OCI-LY7 (cell line): Measurements from ENCODE around the gene AGTR1. TPM values are rescaled to one million over a fixed set of nuclear protein-coding genes. Genes with fewer than 3 reads are reported as not detected.

Experiments used
- BruUV-seq: library from RNA; stranded (reverse); fragments of 400-500 nt; replicated peaks from 2 replicates; lab custom pipeline; 2021; lab: Mats Ljungman, UMichigan
- CTCF ChIA-PET: fragments of 300-600 bp; sonication (Branson Sonifier 250); formaldehyde crosslinking; loops from one replicate; lab custom pipeline; 2022; ENCODE audit warnings: antibody characterized with exemption; ENCODE audit not compliant: unreplicated experiment; lab: Charles Lee
- POLR2A ChIA-PET: fragments of 300-600 bp; sonication (Branson Sonifier 250); formaldehyde crosslinking; loops from one replicate; lab custom pipeline; 2022; ENCODE audit warnings: antibody characterized with exemption; lab: Charles Lee
- DNase-seq: peaks from one replicate; pipeline ENCODE4 v3.0.0-alpha.2; 2015; ENCODE audit warnings: low spot score
- H2AFZ ChIP-seq: fragments of 200-600 bp; sonication (generic), shearing (Covaris generic); 2 replicates; pipeline ENCODE4 v1.6.1; 2014; ENCODE audit warnings: mild to moderate bottlenecking, antibody characterized with exemption, low read length, moderate library complexity
- H3K27ac ChIP-seq: fragments of 200-600 bp; sonication (generic); 2 replicates; pipeline ENCODE4 v1.5.1; 2014; ENCODE audit warnings: mixed run types, low read depth, mild to moderate bottlenecking, moderate library complexity, low read length, inconsistent platforms; ENCODE audit not compliant: poor library complexity, severe bottlenecking
- H3K36me3 ChIP-seq: fragments of 200-600 bp; sonication (generic); 2 replicates; pipeline ENCODE4 v1.6.1; 2014; ENCODE audit warnings: mild to moderate bottlenecking, antibody characterized with exemption, low read length, moderate library complexity, mixed read lengths; ENCODE audit not compliant: insufficient read depth
- H3K4me1 ChIP-seq: fragments of 200-600 bp; sonication (generic); 2 replicates; pipeline ENCODE4 v1.5.1; 2014; ENCODE audit warnings: mild to moderate bottlenecking, low read length; ENCODE audit not compliant: insufficient read depth, poor library complexity, severe bottlenecking
- H3K4me2 ChIP-seq: fragments of 200-600 bp; sonication (generic); 2 replicates; pipeline ENCODE4 v1.6.1; 2014; ENCODE audit warnings: mild to moderate bottlenecking, low read length
- H3K4me3 ChIP-seq: fragments of 200-600 bp; sonication (generic); 2 replicates; pipeline ENCODE4 v1.5.1; 2014; ENCODE audit warnings: mild to moderate bottlenecking, low read depth, low read length; ENCODE audit not compliant: poor library complexity, severe bottlenecking
- H3K79me2 ChIP-seq: fragments of 200-600 bp; sonication (generic); 2 replicates; pipeline ENCODE4 v1.6.1; 2016; ENCODE audit warnings: low read depth, mild to moderate bottlenecking, low read length, moderate library complexity, mixed read lengths; ENCODE audit not compliant: insufficient read depth
- H3K9me2 ChIP-seq: fragments of 200-600 bp; sonication (generic); 2 replicates; pipeline ENCODE4 v1.6.1; 2016; ENCODE audit warnings: mild to moderate bottlenecking, low read length, mixed read lengths; ENCODE audit not compliant: insufficient read depth
- H3K9me3 ChIP-seq: fragments of 200-600 bp; sonication (generic); 2 replicates; pipeline ENCODE4 v1.6.1; 2014; ENCODE audit warnings: mild to moderate bottlenecking, mixed run types, low read length, mixed read lengths
- H4K20me1 ChIP-seq: fragments of 200-600 bp; sonication (generic); 2 replicates; pipeline ENCODE4 v1.6.1; 2014; ENCODE audit warnings: mild to moderate bottlenecking, antibody characterized with exemption, low read length, moderate library complexity, mixed read lengths; ENCODE audit not compliant: insufficient read depth
- EZH2phosphoT487 ChIP-seq: fragments of 200-600 bp; sonication (generic); IDR thresholded peaks from 2 replicates; pipeline ENCODE4 v1.6.1; 2018; ENCODE audit warnings: low read depth, borderline replicate concordance, mild to moderate bottlenecking, mixed run types, antibody characterized with exemption, low read length, moderate library complexity, mixed read lengths
- intact Hi-C: fragments of 100-400 bp; cut with micrococcal nuclease; formaldehyde crosslinking; loops from one replicate; pipeline ENCODE4 v1.10.0; 2022; ENCODE audit not compliant: unreplicated experiment
- total RNA-seq, 2 experiments: library from RNA; depleted of rRNA in 1 of 2; stranded (reverse); fragments of >200 nt in 1 of 2; shearing (Covaris generic) in 1 of 2; gene quantifications; 2 replicates each; pipeline ENCODE4 v1.2.3, GENCODE V29; 2014 to 2022
- TF ChIP-seq, protein P1 (sequence below): fragments of 200-600 bp; sonication (generic); conservative IDR thresholded peaks from 2 replicates; pipeline ENCODE4 v1.5.1; 2014; ENCODE audit warnings: mild to moderate bottlenecking, antibody characterized with exemption, low read length, moderate library complexity, mixed read lengths

Gene AGTR1
- total RNA-seq, 2 experiments from 2014 or later: not detected

DNA sequence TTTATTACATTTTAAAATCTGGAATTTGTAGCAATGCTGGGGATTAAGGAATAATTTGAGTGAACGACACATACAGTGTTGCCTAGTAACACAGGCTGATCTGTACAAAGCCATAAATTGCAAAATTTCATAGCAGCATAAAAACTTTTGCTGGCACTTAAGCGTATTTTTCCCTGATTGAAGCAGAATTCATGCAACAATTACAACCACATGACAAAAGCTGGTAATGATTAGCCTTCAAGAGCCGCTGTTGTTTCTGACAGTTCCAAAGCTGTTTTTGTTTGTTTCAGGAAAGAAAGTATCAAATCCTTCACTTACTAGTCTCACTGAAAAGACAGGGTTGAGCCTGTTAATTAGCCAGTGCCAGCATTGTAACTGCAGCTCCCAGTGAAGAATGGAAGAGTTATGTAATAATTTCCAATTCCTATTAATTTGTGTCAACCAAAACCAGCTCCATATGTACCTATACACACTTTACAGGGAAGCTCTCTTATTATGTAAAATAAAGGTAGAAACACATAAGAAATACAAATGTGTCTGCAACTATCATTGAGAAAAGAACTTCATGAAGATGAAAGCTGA, 60.7 kb downstream of the AGTR1 start:
- BruUV-seq: no TSS peak
- TF ChIP-seq, protein P1, sequence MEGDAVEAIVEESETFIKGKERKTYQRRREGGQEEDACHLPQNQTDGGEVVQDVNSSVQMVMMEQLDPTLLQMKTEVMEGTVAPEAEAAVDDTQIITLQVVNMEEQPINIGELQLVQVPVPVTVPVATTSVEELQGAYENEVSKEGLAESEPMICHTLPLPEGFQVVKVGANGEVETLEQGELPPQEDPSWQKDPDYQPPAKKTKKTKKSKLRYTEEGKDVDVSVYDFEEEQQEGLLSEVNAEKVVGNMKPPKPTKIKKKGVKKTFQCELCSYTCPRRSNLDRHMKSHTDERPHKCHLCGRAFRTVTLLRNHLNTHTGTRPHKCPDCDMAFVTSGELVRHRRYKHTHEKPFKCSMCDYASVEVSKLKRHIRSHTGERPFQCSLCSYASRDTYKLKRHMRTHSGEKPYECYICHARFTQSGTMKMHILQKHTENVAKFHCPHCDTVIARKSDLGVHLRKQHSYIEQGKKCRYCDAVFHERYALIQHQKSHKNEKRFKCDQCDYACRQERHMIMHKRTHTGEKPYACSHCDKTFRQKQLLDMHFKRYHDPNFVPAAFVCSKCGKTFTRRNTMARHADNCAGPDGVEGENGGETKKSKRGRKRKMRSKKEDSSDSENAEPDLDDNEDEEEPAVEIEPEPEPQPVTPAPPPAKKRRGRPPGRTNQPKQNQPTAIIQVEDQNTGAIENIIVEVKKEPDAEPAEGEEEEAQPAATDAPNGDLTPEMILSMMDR: no peak
- no peak for TF ChIP-seq EZH2phosphoT487
- Histone ChIP-seq H3K27ac (no peak overlapping the region), H3K9me2 (no peaks in the 10 kb centered on the region), H4K20me1 (no peaks in the 10 kb centered on the region), H3K79me2 (no peaks in the 10 kb centered on the region), H3K36me3 (no peaks in the 10 kb centered on the region), H3K4me3 (no peak overlapping the region), H3K4me1 (no peaks in the 10 kb centered on the region), H3K4me2 (no peak overlapping the region), H3K9me3 (no peaks in the 10 kb centered on the region), H2AFZ (no peak overlapping the region)
- DNase-seq: no peak
- CTCF ChIA-PET: no interaction called here
- intact Hi-C loops: no loop called here
- POLR2A ChIA-PET: interaction anchor here (1.2 kb wide), 1 partner anchor 17 kb away, joined by 4 read pairs; no protein-coding TSS in a partner anchor

DNA sequence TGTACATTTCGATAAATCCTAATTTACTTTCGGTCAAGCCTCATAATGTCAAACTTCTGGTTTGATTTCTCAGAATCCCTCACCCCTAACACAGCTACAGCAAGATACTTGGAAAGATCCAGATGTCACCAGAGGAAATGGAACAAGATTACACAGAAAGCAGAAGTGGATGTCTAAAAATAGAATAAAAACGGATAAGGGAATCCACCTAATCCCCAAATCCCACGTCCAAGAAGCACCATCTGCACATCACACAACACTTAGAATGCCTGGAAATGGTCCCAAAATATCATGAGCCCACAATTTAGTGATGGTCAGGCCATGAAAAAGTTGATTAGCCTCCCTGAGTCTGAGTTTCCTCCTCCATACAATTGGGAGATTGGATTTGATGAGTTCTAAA, 61.7 kb downstream of the AGTR1 start:
- Histone ChIP-seq H3K79me2 (no peaks in the 10 kb centered on the region), H3K4me3 (no peak overlapping the region), H2AFZ (no peak overlapping the region), H3K9me3 (no peaks in the 10 kb centered on the region), H3K4me1 (no peaks in the 10 kb centered on the region), H3K36me3 (no peaks in the 10 kb centered on the region), H3K4me2 (no peak overlapping the region), H4K20me1 (no peaks in the 10 kb centered on the region), H3K27ac (no peak overlapping the region), H3K9me2 (no peaks in the 10 kb centered on the region)
- DNase-seq: no peak
- no TSS peak for BruUV-seq
- TF ChIP-seq EZH2phosphoT487: no peak
- TF ChIP-seq, protein P1: no peak
- ChIA-PET CTCF (no interaction called here), POLR2A (interaction anchor here (0.7 kb wide), 1 partner anchor 596 kb away, joined by 3 read pairs; no protein-coding TSS in a partner anchor)
- intact Hi-C loops: no loop called here

DNA sequence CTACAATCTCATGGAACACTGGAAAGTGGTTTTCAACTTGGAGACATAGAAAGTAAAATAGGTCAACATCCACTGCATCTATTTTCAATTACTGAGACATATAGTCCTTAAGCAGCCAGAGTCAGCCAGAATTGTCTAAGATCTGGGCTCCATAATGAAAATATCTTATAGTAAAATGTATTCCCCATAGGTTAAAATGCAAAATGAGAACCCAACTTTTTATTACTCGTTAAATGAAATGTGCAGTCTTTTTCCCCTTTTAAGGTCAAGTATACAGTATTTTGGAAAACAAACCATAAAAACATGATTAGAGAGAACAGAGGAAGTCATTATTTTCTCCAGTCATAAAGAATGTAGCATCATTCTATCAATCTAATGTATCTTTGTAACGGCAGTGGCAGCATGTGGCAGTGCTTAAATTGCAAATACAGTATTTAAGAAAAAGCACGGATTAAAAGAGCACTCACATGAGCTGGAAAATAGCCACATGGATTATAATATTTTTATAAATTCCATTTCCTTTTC, 65.5 kb downstream of the AGTR1 start:
- H3K9me2 ChIP-seq: no peaks in the 10 kb centered on the region
- no peak overlapping the region for H3K27ac ChIP-seq
- no peaks in the 10 kb centered on the region for H3K4me1 ChIP-seq
- intact Hi-C loops: no loop called here
- CTCF ChIA-PET: no interaction called here
- no peaks in the 10 kb centered on the region for H3K79me2 ChIP-seq
- no peak for DNase-seq
- TF ChIP-seq EZH2phosphoT487: no peak
- TF ChIP-seq, protein P1: no peak
- H2AFZ ChIP-seq: no peak overlapping the region
- H3K4me3 ChIP-seq: no peak overlapping the region
- no peaks in the 10 kb centered on the region for H4K20me1 ChIP-seq
- no peaks in the 10 kb centered on the region for H3K36me3 ChIP-seq
- H3K9me3 ChIP-seq: no peaks in the 10 kb centered on the region
- no peak overlapping the region for H3K4me2 ChIP-seq
- BruUV-seq: no TSS peak
- POLR2A ChIA-PET: no interaction called here
